Heart right ventricle (tissue), 16 donors: ENCODE results near the gene CLCN6. TPM values are rescaled to one million over a fixed set of nuclear protein-coding genes. Genes with fewer than 3 reads are reported as not detected.

Experiments
- ATAC-seq, 8 donors: fragments of 200-7000 bp; cut with Tn5 transposase; one replicate each; pipeline ENCODE4 v1.9.1; 2020; ENCODE audit warnings: mild to moderate bottlenecking in 8 of 8, moderate library complexity in 8 of 8, moderate number of reproducible peaks in 1 of 8
- DNase-seq, 2 donors: peaks; one replicate each; pipeline ENCODE4 v3.0.0-alpha.2; 2020
- H3K27ac ChIP-seq, 10 donors: fragments of 200-600 bp; sonication (generic) in 2 of 10; one replicate each; pipeline versions ENCODE4 v1.5.0 to v1.8.0; 2020 to 2022; ENCODE audit warnings: mild to moderate bottlenecking in 3 of 10
- H3K27me3 ChIP-seq, 7 donors: fragments of 200-600 bp; one replicate each; pipeline ENCODE4 v1.8.0; 2021 to 2022; ENCODE audit warnings: mild to moderate bottlenecking in 2 of 7
- H3K36me3 ChIP-seq, 9 donors: fragments of 200-600 bp; sonication (generic) in 1 of 9; one replicate each; pipeline versions ENCODE4 v1.5.0 to v1.8.0; 2020 to 2022; ENCODE audit warnings: mild to moderate bottlenecking in 2 of 9
- H3K4me1 ChIP-seq, 9 donors: fragments of 200-600 bp; sonication (generic) in 1 of 9; one replicate each; pipeline versions ENCODE4 v1.5.0 to v1.8.0; 2020 to 2022; ENCODE audit warnings: mild to moderate bottlenecking in 4 of 9
- H3K4me3 ChIP-seq, 10 donors: fragments of 200-600 bp; sonication (generic) in 2 of 10; one replicate each; pipeline versions ENCODE4 v1.5.0 to v1.8.0; 2020 to 2022; ENCODE audit warnings: mild to moderate bottlenecking in 7 of 10, moderate library complexity in 2 of 10
- H3K9me3 ChIP-seq, 11 donors: fragments of 200-600 bp in 10 of 11; sonication (generic) in 2 of 11; one replicate each; pipeline versions ENCODE4 v1.5.0 to v1.8.0; 2013 to 2022; ENCODE audit warnings: mild to moderate bottlenecking in 2 of 11, control low read depth in 1 of 11, moderate library complexity in 1 of 11
- CTCF ChIP-seq, 9 donors: fragments of 200-600 bp; sonication (generic) in 2 of 9; IDR thresholded peaks; one replicate each; pipeline versions ENCODE4 v1.5.0 to v1.8.0; 2021 to 2022; ENCODE audit warnings: antibody characterized with exemption in 9 of 9, mild to moderate bottlenecking in 5 of 9, moderate library complexity in 1 of 9
- WGBS, 2 donors: extraction: QIAGEN DNeasy Blood & Tissue Kit; methylation state at CpG; one replicate each; pipeline ENCODE4 v1.1.7; 2013; ENCODE audit warnings: inconsistent platforms in 1 of 2; 5-methylcytosine and 5-hydroxymethylcytosine counted together
- intact Hi-C, 10 donors: fragments of 100-400 bp; cut with DNase I; formaldehyde crosslinking; loops; one replicate each; pipeline versions ENCODE4 v1.11.1 to v1.14.2; 2022
- polyA plus RNA-seq, 2 donors: library from polyadenylated mRNA; stranded (reverse); fragments of 200-250 nt; gene quantifications; one replicate each; pipeline ENCODE4 v1.2.3, GENCODE V29; 2013
- total RNA-seq, 10 donors: library from RNA; stranded (reverse); fragmentation: NEBNext Ultra II Directional in 3 of 10; extraction: Animal tissue kit (Norgen Biotek cat#: 25700) in 3 of 10; gene quantifications; one replicate each; pipeline versions ENCODE4 v1.2.1 to v1.2.4, GENCODE V29; 2021 to 2023
- donor health status: Arrhythmogenic right ventricular cardiomyopathy.
- donor health status: ischemic (EF 13 %, LVEDD 7.1; RV severe dilation, severe dysfunction).
- donor health status: healthy with polysubstance abuse.
- donor health status: DM: no; HTN: yes; CAD: no.
- donor health status: DM: no; HTN: no; CAD: no.
- donor health status: ischemic (EF 25% LVEDD 6.9; RV normal size, moderate dysfunction).
- donor health status: ischemic (EF 25% LVEDD 5.7; RV mildly dilated, moderate dysfunction).
- donor health status: healthy.
- donor health status: DM: yes; HTN: yes; CAD: no.
- donor health status: Ischemic cardiomyopathy.
- donor health status: ischemic (EF 35%, LVEDD 5.7; RV mildly dilated, moderate dysfunction).
- donor health status: nonischemic (EF 11% LVEDD 7.7; RV severe dilation, severe dysfunction).
- donor health status: DM: yes; HTN: yes; CAD: no.
- donor health status: PGD.
- donor health status: ischemic (EF 29% LVEDD 5.4; RV normal size, mild dysfunction).
- donor health status: nonischemic (EF 23%, LVEDD 6.1; RV moderate dilation, normal function).

CLCN6 gene
- total and polyA plus RNA-seq, 12 donors: 9.1 to 20.9 (median 16.2) TPM

DNA sequence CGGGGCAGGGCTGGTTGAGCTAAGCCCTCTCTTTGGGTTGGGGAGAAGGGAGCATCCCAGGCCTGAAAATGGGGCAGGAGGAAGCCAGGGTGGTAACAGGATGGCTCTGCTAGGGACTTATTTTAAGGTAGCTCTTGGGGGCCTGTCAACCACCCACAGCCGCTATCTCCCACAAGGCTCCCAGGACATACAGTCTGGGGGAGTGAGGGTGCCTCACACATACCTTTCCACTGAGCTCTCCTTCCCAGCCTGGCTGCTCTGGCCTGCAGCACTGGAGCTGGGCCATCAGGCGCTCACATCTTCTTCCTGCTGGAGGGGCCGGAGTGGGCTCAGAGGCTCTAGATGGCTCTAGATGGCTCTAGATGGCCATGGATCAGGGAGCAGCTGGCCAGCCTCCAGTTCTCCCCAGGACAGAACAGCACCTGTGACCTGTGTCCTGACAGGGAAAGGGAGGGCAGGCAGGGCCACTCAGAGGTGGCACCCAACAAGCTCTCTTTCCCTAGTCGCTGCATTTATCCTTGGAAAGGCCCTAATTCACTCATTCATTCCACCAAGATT, 63.7 kb downstream of the CLCN6 start:
- Histone ChIP-seq H3K27me3 (no peaks in the 10 kb centered on the region), H3K4me3 (no peak overlapping the region), H3K9me3 (no peaks in the 10 kb centered on the region), H3K27ac (no peak overlapping the region), H3K36me3 (no peaks in the 10 kb centered on the region), H3K4me1 (peaks cover 5 to 20% (median 15%) of the 10 kb centered on the region in 9 donors)
- ATAC-seq (no peak), DNase-seq (no peak)
- WGBS, 2 donors: 81 to 83% methylated on average over 5 of the region's 5 CpGs
- no peak for TF ChIP-seq CTCF (IDR thresholded peaks at IDR 0.05)
- intact Hi-C loops: loop anchor here in 1 of 10 donors (2.0 kb wide), 1 partner anchor 27 kb away; no protein-coding TSS in a partner anchor

DNA sequence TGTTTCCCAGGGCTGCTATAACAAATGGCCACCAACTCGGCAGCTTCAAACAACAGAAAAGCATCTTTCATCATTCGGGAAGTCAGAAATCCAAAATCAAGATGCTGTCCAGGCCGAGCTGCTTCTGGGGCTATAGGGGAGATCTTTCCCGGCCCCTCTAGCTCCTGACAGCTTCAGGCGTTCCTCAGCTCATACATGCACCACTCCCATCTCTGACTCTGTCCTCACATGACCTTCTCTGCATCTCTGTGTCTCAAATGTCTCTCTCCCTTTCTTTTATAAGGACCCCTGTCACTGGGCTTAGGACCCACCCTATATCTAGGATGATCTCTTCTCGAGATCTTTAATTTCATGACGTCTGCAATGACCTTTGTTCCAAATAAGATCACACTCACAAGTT, 66.6 kb downstream of the CLCN6 start:
- DNase-seq: no peak
- Histone ChIP-seq H3K4me3 (no peak overlapping the region), H3K36me3 (no peaks in the 10 kb centered on the region), H3K27me3 (no peaks in the 10 kb centered on the region), H3K4me1 (peaks cover 10 to 30% (median 22%) of the 10 kb centered on the region in 9 donors), H3K9me3 (no peaks in the 10 kb centered on the region), H3K27ac (peak overlapping the region in 3 of 10 donors; percentile 7 to 80 (median 51))
- intact Hi-C loops: no loop called here
- 60 to 68% methylated on average over 7 of the region's 7 CpGs for WGBS, 2 donors
- no peak for TF ChIP-seq CTCF (IDR thresholded peaks at IDR 0.05)
- no peak for ATAC-seq

DNA sequence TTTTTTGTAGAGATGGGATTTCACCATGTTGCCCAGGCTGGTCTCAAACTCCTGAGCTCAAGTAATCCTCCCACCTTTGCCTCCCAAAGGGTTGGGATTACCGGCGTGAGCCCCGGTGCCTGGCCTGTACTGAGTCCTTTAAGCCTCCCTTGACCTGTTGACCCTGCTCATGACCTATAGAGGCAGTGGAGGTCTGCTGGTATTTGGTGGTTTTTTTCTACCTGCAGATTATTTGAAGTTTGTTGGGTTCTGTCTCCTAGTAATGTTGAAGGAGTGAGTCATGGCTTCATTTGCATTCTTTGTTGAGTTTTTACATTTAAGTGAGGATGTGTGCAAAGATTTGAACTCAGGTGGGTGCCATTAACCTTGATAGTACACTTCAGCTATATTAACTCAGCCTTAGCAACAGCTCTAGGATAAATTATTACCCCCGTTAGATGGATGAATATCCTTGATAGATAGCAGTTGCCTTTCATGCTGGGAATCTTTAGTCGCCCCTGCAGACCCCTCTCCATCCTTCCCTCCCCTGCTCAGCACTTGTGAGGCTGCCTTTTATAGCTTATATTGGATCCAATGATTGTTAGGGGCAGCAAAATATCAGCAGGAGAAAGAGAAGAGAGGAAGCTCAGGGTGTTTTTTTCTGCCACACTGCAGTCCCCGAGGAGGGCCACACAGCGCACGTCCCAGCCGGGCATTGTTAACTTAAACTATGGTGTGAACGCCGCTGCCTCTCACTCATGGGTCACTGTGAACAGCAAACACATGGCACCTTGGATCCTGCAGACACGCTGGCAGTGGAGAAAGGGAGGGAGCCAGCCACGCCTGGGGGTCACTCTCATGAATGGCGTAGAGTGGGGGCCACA, 67.6 kb downstream of the CLCN6 start:
- Histone ChIP-seq H3K9me3 (no peaks in the 10 kb centered on the region), H3K4me3 (no peak overlapping the region), H3K27me3 (no peaks in the 10 kb centered on the region), H3K4me1 (peaks cover 10 to 37% (median 23%) of the 10 kb centered on the region in 9 donors), H3K27ac (peak overlapping the region; percentile 70 to 91 (median 83)), H3K36me3 (no peaks in the 10 kb centered on the region)
- no peak for DNase-seq
- 43 to 45% methylated on average over 14 of the region's 14 CpGs for WGBS, 2 donors
- intact Hi-C loops: no loop called here
- TF ChIP-seq CTCF (IDR thresholded peaks at IDR 0.05): no peak
- ATAC-seq: no peak

DNA sequence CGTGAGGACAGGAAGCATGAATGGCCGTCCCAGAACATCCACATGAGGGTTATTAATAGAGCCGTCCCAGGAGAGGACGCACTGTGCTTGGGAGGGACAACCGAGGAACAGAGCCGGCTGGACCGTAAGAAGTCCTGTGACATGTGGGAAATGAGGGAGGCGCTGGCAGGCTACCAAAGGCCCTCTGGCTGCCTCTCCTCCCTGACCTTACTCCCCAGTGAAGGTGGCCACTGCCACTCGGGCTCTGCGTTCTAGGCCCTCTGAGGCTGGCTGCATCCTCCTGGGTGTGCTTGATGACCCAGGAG, 68.2 kb downstream of the CLCN6 start:
- Histone ChIP-seq H3K4me3 (no peak overlapping the region), H3K27me3 (no peaks in the 10 kb centered on the region), H3K4me1 (peaks cover 13 to 43% (median 28%) of the 10 kb centered on the region in 9 donors), H3K9me3 (no peaks in the 10 kb centered on the region), H3K27ac (peak overlapping the region; percentile 69 to 91 (median 86)), H3K36me3 (no peaks in the 10 kb centered on the region)
- ATAC-seq: peak; percentile 92 to 98 (median 96)
- DNase-seq: peak; percentile 90 to 91
- WGBS, 2 donors: 6 to 21% methylated on average over 10 of the region's 10 CpGs
- TF ChIP-seq CTCF (IDR thresholded peaks at IDR 0.05): peak in 1 of 9 donors; percentile 7
- intact Hi-C loops: no loop called here
